Neural cell (in vitro differentiated cells): Measurements from ENCODE around the gene PLN. TPM values are rescaled to one million over a fixed set of nuclear protein-coding genes. Genes with fewer than 3 reads are reported as not detected.

Experiments
- H2AFZ ChIP-seq: fragments of 200-600, 300-800 bp; sonication (generic), shearing (Covaris generic); 2 replicates; pipeline ENCODE4 v1.6.0; 2014; ENCODE audit warnings: low read depth, mild to moderate bottlenecking, antibody characterized with exemption, low read length, moderate library complexity
- H3F3A ChIP-seq: fragments of 200-600 bp; shearing (Covaris generic); 2 replicates; pipeline ENCODE4 v1.6.1; 2016; ENCODE audit warnings: mild to moderate bottlenecking, moderate library complexity, mixed read lengths, antibody characterized with exemption, low read length; ENCODE audit not compliant: insufficient read depth, poor library complexity, severe bottlenecking
- H3K27ac ChIP-seq: fragments of 200-600, 300-800 bp; sonication (generic), shearing (Covaris generic); 2 replicates; pipeline ENCODE4 v1.5.1; 2014; ENCODE audit warnings: mild to moderate bottlenecking, low read length, moderate library complexity
- H3K27me3 ChIP-seq: fragments of 300-800, 200-600 bp; sonication (generic), shearing (Covaris generic); 2 replicates; pipeline ENCODE4 v1.6.0; 2014; ENCODE audit warnings: mild to moderate bottlenecking, low read depth, low read length, moderate library complexity; ENCODE audit not compliant: insufficient read depth
- H3K36me3 ChIP-seq: fragments of 300-800, 200-600 bp; sonication (generic), shearing (Covaris generic); 2 replicates; pipeline ENCODE4 v1.5.1; 2014; ENCODE audit warnings: mild to moderate bottlenecking, antibody characterized with exemption, low read length, moderate library complexity; ENCODE audit not compliant: insufficient read depth
- H3K4me2 ChIP-seq: fragments of 300-800, 200-600 bp; sonication (generic), shearing (Covaris generic); 2 replicates; pipeline ENCODE4 v1.6.0; 2014; ENCODE audit warnings: mild to moderate bottlenecking, low read length
- H3K4me3 ChIP-seq: fragments of 300-800, 200-600 bp; sonication (generic), shearing (Covaris generic); 2 replicates; pipeline ENCODE4 v1.5.1; 2014; ENCODE audit warnings: mild to moderate bottlenecking, low read length, moderate library complexity
- H3K79me2 ChIP-seq: fragments of 200-600 bp; shearing (Covaris generic); replicated peaks from 2 replicates; pipeline ENCODE4 v1.6.0; 2014; ENCODE audit warnings: mild to moderate bottlenecking, low read length, moderate library complexity; ENCODE audit not compliant: insufficient read depth
- H3K9ac ChIP-seq: fragments of 300-800, 200-600 bp; sonication (generic), shearing (Covaris generic); 2 replicates; pipeline ENCODE4 v1.6.1; 2016; ENCODE audit warnings: mild to moderate bottlenecking, low read length, mixed read lengths
- H3K9me2 ChIP-seq: fragments of 200-600 bp; shearing (Covaris generic); 2 replicates; pipeline ENCODE4 v1.6.1; 2016; ENCODE audit warnings: mild to moderate bottlenecking, low read length, mixed read lengths; ENCODE audit not compliant: insufficient read depth
- H3K9me3 ChIP-seq: fragments of 200-600, 300-800 bp; sonication (generic), shearing (Covaris generic); 2 replicates; pipeline ENCODE4 v1.6.1; 2016; ENCODE audit warnings: mild to moderate bottlenecking, mixed run types, low read length, moderate library complexity, mixed read lengths
- H4K20me1 ChIP-seq: fragments of 200-600 bp; shearing (Covaris generic); 2 replicates; pipeline ENCODE4 v1.6.1; 2016; ENCODE audit warnings: mild to moderate bottlenecking, mixed run types; ENCODE audit not compliant: insufficient read depth
- CTCF ChIP-seq: fragments of 450-650 bp; IDR thresholded peaks from 2 replicates; pipeline ENCODE4 v1.5.1; 2014; ENCODE audit warnings: antibody characterized with exemption, mild to moderate bottlenecking, moderate library complexity; ENCODE audit not compliant: poor library complexity, severe bottlenecking
- EP300 ChIP-seq: fragments of 450-650 bp; conservative IDR thresholded peaks from 2 replicates; pipeline ENCODE4 v1.6.1; 2014; ENCODE audit warnings: antibody characterized with exemption, mild to moderate bottlenecking, moderate library complexity; ENCODE audit not compliant: poor library complexity, severe bottlenecking
- MXI1 ChIP-seq: fragments of 450-650 bp; conservative IDR thresholded peaks from 2 replicates; pipeline ENCODE4 v1.6.1; 2014; ENCODE audit warnings: antibody characterized with exemption, mild to moderate bottlenecking; ENCODE audit not compliant: poor library complexity, severe bottlenecking
- POLR2AphosphoS5 ChIP-seq: IDR thresholded peaks from 2 replicates; pipeline ENCODE4 v1.6.1; 2012
- RAD21 ChIP-seq: fragments of 450-650 bp; conservative IDR thresholded peaks from 2 replicates; pipeline ENCODE4 v1.6.1; 2014; ENCODE audit warnings: antibody characterized with exemption, mild to moderate bottlenecking, moderate library complexity
- REST ChIP-seq: IDR thresholded peaks from 2 replicates; pipeline ENCODE4 v1.6.1; 2012; ENCODE audit warnings: borderline replicate concordance
- SMC3 ChIP-seq: fragments of 450-650 bp; conservative IDR thresholded peaks from 2 replicates; pipeline ENCODE4 v1.6.1; 2014; ENCODE audit warnings: antibody characterized with exemption, mild to moderate bottlenecking, moderate library complexity; ENCODE audit not compliant: poor library complexity
- TAF1 ChIP-seq: IDR thresholded peaks from 2 replicates; pipeline ENCODE4 v1.6.1; 2012; ENCODE audit warnings: low read depth
- polyA plus RNA-seq: library from polyadenylated mRNA; depleted of rRNA; stranded (reverse); fragments of >200 nt; gene quantifications from 2 replicates; pipeline ENCODE4 v1.2.3, GENCODE V29; 2014

Gene PLN
- polyA plus RNA-seq, 1 donor from 2014 or later, result not detected

- no peaks in the 10 kb centered on the region for H3K36me3 ChIP-seq
- no peaks in the 10 kb centered on the region for H3F3A ChIP-seq
- H4K20me1 ChIP-seq, result no peaks in the 10 kb centered on the region
- H3K4me3 ChIP-seq, result no peak overlapping the region
- H3K27me3 ChIP-seq, result no peaks in the 10 kb centered on the region
- H3K9me3 ChIP-seq, result no peaks in the 10 kb centered on the region
- TF ChIP-seq POLR2AphosphoS5 (no peak), TAF1 (no peak), MXI1 (no peak), SMC3 (no peak), REST (no peak), EP300 (no peak)
- no peaks in the 10 kb centered on the region for H3K79me2 ChIP-seq
- H3K27ac ChIP-seq, result no peak overlapping the region
- no peak overlapping the region for H2AFZ ChIP-seq
- no peak overlapping the region for H3K9ac ChIP-seq
- no peak overlapping the region for H3K4me2 ChIP-seq
- H3K9me2 ChIP-seq, result no peaks in the 10 kb centered on the region
Observed at GRCh38 chr6:118524686-118525085, 23.4 kb upstream of the PLN start.

- H3K36me3 ChIP-seq, result no peaks in the 10 kb centered on the region
- no peaks in the 10 kb centered on the region for H4K20me1 ChIP-seq
- H3K4me3 ChIP-seq, result no peak overlapping the region
- no peak for TF ChIP-seq TAF1
- TF ChIP-seq RAD21, result no peak
- no peak for TF ChIP-seq POLR2AphosphoS5
- TF ChIP-seq SMC3, result no peak
- no peak for TF ChIP-seq MXI1
- H3K79me2 ChIP-seq, result no peaks in the 10 kb centered on the region
- H3F3A ChIP-seq, result no peaks in the 10 kb centered on the region
- H2AFZ ChIP-seq, result no peak overlapping the region
- no peaks in the 10 kb centered on the region for H3K9me2 ChIP-seq
- H3K9ac ChIP-seq, result no peak overlapping the region
- H3K27ac ChIP-seq, result no peak overlapping the region
- H3K4me2 ChIP-seq, result no peak overlapping the region
- no peaks in the 10 kb centered on the region for H3K27me3 ChIP-seq
- no peaks in the 10 kb centered on the region for H3K9me3 ChIP-seq
Observed at GRCh38 chr6:118525913-118526780, 21.9 kb upstream of the PLN start.

- H3K9me2 ChIP-seq, result no peaks in the 10 kb centered on the region
- H3K9me3 ChIP-seq, result no peaks in the 10 kb centered on the region
- TF ChIP-seq POLR2AphosphoS5, result no peak
- TF ChIP-seq REST, result no peak
- no peak for TF ChIP-seq CTCF
- TF ChIP-seq MXI1, result no peak
- TF ChIP-seq EP300, result no peak
- H3K36me3 ChIP-seq, result no peaks in the 10 kb centered on the region
- H3K27me3 ChIP-seq, result no peaks in the 10 kb centered on the region
- H4K20me1 ChIP-seq, result no peaks in the 10 kb centered on the region
- H3K4me3 ChIP-seq, result no peak overlapping the region
- no peak overlapping the region for H2AFZ ChIP-seq
- no peak overlapping the region for H3K4me2 ChIP-seq
- no peaks in the 10 kb centered on the region for H3K79me2 ChIP-seq
- H3K27ac ChIP-seq, result no peak overlapping the region
- H3K9ac ChIP-seq, result no peak overlapping the region
- no peaks in the 10 kb centered on the region for H3F3A ChIP-seq
Observed at GRCh38 chr6:118528129-118528528, 20.0 kb upstream of the PLN start.
